SU-DHL-6 (cell line): ENCODE results near the gene RECQL.

ENCODE experiments used
- CTCF ChIP-seq: fragments of 200-600 bp; sonication (generic); IDR thresholded peaks from one replicate; pipeline ENCODE4 v1.5.1; 2017; ENCODE audit warnings: antibody characterized with exemption, mild to moderate bottlenecking, low read length, moderate library complexity; ENCODE audit not compliant: insufficient read depth, poor library complexity, severe bottlenecking
- EZH2phosphoT487 ChIP-seq: fragments of 200-600 bp; sonication (generic), shearing (Covaris generic); conservative IDR thresholded peaks from 2 replicates; pipeline ENCODE4 v1.6.1; 2018; ENCODE audit warnings: mild to moderate bottlenecking, antibody characterized with exemption, low read length, moderate library complexity, mixed read lengths

- TF ChIP-seq CTCF (no peak), EZH2phosphoT487 (no peak)
Observed at GRCh38 chr12:21521541-21521940, 20.1 kb upstream of the RECQL start.
